Activated CD4-positive, alpha-beta T cell treated with anti-CD3 and anti-CD28 coated beads, Interleukin-2, amount 50 U/mL, for 1 hour (primary cell): ENCODE results near the gene TANC2.

ENCODE experiments used
- DNase-seq: peaks from one replicate; pipeline ENCODE4 v3.0.0-alpha.2; 2020

TANC2 gene

DNA sequence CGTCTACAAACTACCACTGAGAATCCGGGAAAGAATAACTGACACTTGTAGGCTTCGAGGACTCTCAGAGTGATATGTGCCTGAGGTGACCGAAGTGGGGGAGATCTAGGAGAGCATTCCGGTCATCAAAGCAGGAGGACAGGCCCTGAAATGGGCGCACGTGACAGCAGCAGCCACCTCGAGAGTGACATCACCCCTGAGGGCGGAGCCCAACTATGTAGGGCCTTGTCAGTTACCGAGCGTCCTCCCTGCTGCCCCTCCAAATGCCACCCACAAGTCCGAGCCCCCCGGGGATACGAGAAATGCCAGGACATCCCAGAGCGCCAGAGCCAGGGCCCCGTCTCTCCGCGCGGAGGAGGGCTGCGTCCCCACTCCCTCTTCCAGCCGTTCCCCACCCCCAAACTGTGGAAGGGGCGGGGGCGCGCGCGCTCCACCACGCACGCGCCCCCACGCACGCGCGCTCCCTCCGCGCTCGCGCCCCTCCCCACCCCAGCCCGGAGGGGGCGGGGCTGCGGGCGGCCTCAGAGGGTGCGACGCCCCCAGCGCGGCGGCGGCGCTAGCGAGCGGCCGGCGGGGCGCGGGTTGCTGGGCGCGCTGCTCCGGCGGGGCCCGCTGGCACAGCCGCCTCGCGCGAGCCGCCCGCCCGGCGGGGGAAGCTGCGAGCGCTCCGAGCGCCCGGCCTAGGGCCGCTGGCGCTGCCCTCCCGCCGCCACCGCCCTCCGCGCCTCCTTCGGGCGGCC is at the start of gene TANC2:
Gene TANC2 (plus strand): TSS at position 550 of the 740 bp plus-strand sequence. CDS start 43,325 bp downstream, outside the sequence.
- peak; percentile 78 for DNase-seq

DNA sequence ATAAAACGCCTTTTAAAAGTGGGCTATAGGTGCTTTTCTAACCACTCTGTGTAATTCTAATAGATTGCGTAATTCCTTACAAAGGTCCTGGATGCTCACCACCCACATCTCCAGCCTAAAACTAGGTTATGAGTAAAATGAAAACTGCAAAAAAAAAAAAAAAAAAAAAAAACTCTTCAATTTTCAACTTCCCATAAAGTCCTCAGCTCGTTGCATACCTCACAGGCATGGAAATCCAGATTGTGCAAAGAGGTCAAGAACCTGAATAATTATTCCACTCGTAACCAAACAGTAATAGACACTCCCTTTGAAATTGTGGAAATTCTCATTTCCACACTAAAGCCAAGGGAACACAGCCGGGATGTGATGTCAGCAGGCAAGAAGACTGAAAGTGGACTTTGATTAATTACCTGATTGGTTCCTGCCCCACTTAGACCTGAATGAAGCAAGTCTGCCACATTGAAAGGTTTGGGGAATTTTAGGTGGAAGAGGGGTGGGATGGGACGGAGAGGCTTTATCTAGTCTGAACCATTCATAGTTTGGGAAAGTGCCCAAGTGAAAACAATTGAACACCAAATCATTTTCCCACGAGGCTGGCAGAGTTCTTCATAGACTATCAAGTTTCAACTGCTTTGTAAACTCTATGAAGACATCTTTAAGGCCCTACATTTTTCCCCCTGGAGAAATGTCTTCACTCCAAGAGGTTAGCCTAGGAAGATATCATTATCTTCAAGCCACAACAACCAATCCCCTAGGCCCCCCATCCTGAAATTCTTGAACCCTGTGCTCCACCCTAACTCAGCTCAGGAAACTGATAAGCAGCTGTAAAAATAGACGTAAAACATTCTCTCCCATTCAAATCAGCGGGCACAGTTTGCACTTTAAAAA is 49.1 kb upstream of the TANC2 start:
- DNase-seq, result no peak

- no peak for DNase-seq
Observed at GRCh38 chr17:62919388-62919787, 46.6 kb upstream of the TANC2 start.

GRCh38 chr17:62920300-62920699 is 45.7 kb upstream of the TANC2 start:
- DNase-seq, result no peak

DNA sequence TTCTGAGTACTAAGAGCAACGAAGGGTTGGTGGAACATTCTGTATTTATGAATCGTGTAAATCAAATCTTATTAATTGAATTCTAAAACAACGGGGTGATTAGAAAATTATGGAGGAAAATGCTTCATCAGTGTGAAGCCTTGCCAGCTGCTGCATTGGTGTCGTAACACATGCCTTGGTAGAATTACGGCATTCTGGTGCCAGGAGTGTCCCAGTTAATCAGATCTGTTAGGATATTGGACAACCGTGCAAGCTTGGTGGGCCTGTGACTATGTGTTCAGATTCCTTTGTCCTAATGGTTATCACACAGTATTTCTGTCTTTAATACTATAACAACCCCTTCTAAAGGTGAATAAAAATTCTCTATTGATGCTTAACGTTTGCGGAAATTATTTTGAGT is 44.2 kb upstream of the TANC2 start:
- DNase-seq, result no peak

GRCh38 chr17:62923258-62924150 is 42.5 kb upstream of the TANC2 start:
- DNase-seq, result no peak

GRCh38 chr17:62925267-62925836 is 40.7 kb upstream of the TANC2 start:
- no peak for DNase-seq

DNA sequence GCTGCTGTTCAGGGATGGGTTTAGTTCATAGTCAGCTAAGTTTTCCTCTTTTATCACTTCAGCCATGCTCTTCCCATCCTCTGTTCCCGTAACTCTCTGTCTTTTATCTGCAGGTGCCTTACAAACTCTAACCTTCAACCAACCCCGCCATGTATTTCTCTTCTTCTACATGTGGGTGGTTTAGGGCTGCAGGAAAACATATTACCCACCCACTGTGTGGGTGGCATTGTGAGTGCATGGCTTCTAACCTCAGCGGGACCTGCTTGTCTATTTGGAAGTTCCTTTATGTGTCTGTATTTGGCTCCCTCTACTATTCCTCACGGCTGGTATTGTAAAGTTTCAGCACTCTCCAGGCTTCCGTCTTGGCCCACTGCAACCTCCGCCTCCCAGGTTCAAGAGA is 39.0 kb upstream of the TANC2 start:
- DNase-seq, result no peak

DNA sequence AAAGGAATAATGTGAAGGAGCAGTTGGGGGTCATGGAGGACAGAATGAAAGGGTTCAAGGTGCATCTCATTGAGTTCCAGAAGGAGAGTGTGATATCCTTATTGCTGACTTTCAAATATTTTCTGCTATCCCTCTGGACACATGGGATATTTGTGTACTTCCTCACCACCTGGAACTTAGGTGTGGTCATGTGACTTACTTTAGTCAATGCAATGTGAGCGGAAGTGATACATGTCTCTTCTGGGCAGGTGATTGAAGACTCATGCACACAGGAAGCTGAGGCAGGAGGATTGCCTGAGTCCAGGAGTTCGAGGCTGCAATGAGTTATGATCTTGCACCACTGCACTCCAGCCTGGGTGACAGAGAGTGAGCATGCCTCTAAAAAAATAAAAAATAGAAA is 36.7 kb upstream of the TANC2 start:
- no peak for DNase-seq

DNA sequence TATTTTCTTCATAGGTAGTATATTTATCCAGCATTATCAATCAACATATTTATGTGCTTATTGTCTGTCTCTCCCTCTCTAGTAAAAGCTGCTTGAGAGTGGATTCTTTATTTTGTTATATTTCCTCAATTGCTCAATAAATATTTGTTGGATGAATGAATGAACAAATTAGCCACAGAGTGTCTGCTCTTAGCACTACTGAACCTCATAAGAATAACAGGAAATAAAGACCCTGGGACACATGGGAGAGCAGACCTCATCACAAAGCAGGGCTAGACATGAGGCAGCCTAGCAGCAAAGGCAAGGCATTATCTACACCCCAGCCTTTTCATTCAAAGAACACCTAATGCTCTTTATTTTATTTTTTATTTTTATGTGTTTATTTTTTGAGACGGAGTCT is 34.9 kb upstream of the TANC2 start:
- DNase-seq, result no peak

GRCh38 chr17:62933501-62934385 is 32.3 kb upstream of the TANC2 start:
- no peak for DNase-seq

GRCh38 chr17:62935098-62935497 is 30.9 kb upstream of the TANC2 start:
- no peak for DNase-seq

DNA sequence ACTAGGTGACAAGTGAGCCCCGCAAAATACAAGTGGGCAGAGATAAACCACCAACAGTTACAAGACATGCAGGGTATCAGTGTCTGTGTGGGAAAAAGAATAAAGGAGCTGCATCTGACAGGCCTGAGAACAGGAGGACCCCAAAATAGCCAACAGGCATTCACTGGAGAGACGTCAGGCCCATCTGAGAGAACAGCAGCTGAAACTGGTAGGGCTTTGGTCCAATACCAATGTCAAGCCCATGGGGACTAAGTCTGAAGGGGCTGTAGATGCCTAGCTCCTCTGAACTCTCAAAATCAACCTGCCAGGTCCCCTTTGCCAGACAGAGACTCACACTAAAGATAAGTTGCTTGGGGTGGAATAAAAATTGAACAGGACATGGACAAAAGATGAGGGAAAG is 30.5 kb upstream of the TANC2 start:
- no peak for DNase-seq

GRCh38 chr17:62937606-62938005 is 28.4 kb upstream of the TANC2 start:
- no peak for DNase-seq

DNA sequence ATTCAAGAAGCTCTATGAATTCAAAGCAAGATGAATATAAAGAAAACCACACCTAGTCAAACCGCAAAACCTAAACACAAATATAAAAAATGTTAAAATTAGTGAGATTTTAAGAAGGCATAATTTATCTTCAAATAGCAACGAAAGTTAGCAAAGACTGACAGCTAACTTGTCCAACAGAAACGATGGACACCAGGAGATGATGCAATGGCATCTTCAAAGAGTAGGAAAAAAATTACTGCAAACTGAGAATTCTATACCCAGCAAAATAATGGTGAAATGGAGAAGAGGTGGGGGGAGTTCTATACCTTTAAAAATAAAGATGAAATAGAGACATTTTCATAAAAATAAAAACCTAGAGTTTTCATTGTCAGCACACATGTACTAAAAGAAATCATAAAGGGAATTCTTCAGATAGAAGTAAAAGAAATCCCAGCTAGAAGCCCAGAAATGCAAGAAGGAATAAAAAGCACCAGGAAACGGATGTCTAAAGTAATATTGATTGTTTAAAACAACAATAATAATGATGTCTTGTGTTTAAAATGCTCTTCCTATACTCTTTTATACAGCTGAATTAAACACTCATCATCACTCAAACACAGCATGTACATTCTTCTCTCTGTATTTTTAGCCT is 24.6 kb upstream of the TANC2 start:
- no peak for DNase-seq

GRCh38 chr17:62948370-62948769 is 17.7 kb upstream of the TANC2 start:
- DNase-seq, result no peak

GRCh38 chr17:62949036-62949435 is 17.0 kb upstream of the TANC2 start:
- DNase-seq, result no peak

GRCh38 chr17:62950067-62950466 is 16.0 kb upstream of the TANC2 start:
- no peak for DNase-seq

GRCh38 chr17:62955841-62956352 is 10.1 kb upstream of the TANC2 start:
- DNase-seq, result no peak

- DNase-seq, result no peak
Observed at GRCh38 chr17:62963296-62963695, 2.7 kb upstream of the TANC2 start.

DNA sequence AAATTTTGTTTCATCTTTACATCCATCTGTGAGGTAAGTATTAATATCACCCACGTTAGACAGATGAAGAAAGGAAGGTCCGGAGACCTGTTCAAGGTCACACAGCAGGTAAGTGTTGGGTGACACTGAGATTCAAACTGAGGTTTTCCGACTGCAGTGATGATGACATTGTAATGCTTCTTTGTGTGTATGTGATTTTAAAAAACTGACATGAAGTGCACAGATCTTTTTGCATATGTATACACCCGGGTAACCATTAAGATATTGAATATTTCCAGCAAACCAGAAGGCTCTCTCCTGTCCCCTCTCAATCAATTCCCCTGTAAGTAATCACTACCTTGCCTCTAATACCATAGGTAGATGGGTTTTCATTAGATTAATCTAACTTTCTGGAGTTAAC is 1.5 kb upstream of the TANC2 start:
- no peak for DNase-seq
